ENCODE data around the gene NDUFV3. TPM values are rescaled to one million over a fixed set of nuclear protein-coding genes. Genes with fewer than 3 reads are reported as not detected.
A peak's percentile ranks its signal among the peaks of the same experiment; 100 is the strongest.

NDUFV3 gene
- 100 to 1,000 TPM in 1 of 4 donors, 10 to 100 TPM in 3; 96.4 to 109 (median 97.7) TPM for total RNA-seq

GRCh38 chr21:42892931-42893755, at the start of gene NDUFV3:
Gene NDUFV3 (plus strand): TSS chr21:42893309. CDS start chr21:42893334, 25 bp downstream.
- Histone ChIP-seq H3K4me3 (peak within 1 kb of the TSS; percentile 67 to 80 (median 74)), H3K27me3 (no peaks in the 10 kb centered on the region), H3K4me1 (peaks cover 12 to 15% of the 10 kb centered on the region in 2 donors), H3K27ac (peak within 1 kb of the TSS; percentile 87 to 95 (median 92)), H3K9me3 (no peaks in the 10 kb centered on the region), H3K36me3 (peaks cover 0 to 17% of the 10 kb centered on the region in 2 donors)
- in situ Hi-C loops (cut with MboI; ENCODE audit: low sequenced_read_pairs in 4 of 4) (loop anchor here in 1 of 4 donors (10.0 to 25.0 kb wide), 2 partner anchors 82 to 106 kb away; partner anchors contain the start of gene PKNOX1), intact Hi-C loops (cut with DNase I; ENCODE audit: low total_unique reads) (loop anchor here (1.0 to 10.0 kb wide), 3 partner anchors 14 to 81 kb away; partner anchors contain the start of genes PKNOX1 and WDR4)
- ATAC-seq (peak; percentile 90 to 92), DNase-seq (peak; percentile 99 to 100)
- peak; percentile 96 to 98 for TF ChIP-seq POLR2A (IDR thresholded peaks at IDR 0.05)
- TF ChIP-seq, protein P1, sequence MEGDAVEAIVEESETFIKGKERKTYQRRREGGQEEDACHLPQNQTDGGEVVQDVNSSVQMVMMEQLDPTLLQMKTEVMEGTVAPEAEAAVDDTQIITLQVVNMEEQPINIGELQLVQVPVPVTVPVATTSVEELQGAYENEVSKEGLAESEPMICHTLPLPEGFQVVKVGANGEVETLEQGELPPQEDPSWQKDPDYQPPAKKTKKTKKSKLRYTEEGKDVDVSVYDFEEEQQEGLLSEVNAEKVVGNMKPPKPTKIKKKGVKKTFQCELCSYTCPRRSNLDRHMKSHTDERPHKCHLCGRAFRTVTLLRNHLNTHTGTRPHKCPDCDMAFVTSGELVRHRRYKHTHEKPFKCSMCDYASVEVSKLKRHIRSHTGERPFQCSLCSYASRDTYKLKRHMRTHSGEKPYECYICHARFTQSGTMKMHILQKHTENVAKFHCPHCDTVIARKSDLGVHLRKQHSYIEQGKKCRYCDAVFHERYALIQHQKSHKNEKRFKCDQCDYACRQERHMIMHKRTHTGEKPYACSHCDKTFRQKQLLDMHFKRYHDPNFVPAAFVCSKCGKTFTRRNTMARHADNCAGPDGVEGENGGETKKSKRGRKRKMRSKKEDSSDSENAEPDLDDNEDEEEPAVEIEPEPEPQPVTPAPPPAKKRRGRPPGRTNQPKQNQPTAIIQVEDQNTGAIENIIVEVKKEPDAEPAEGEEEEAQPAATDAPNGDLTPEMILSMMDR (IDR thresholded peaks at IDR 0.05 in 4 of 5, conservative IDR thresholded peaks at IDR 0.05 in 1 of 5), result peak in 1 of 5 experiments; percentile 10

DNA sequence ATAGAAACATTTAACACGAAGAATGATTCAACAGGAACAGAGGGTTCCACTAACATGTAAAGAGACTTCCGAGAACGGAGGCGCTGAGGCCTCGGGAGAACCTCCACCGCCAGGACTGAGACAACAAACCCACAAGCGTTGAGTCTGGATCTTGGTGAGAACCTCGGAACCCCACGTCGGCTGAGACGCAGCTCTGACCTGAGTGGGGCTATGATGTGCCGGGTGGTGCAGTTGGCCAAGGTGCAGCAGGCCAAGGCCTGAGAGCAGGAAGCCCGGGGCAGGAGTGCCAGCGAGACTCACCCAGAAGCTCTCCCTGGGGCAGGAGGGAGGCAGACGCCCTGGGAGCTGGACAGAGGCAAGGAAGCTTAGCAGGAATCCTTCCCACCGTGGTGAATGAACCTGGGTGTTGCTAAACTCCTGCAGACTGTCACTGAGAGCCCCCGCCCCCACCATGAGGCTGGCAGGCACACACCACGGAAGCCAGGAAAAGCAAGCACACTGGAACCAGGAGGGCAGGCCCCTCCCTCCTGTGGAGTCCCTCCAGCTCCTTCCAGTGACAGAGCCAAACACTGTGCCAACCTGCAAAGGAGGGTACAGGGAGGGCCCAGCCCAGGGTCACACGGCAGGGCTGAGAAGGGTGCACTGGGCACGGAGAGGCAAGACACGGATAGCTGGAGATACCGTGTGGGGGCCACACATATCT, 48.5 kb upstream of the NDUFV3 start:
- no peak for TF ChIP-seq POLR2A (IDR thresholded peaks at IDR 0.05)
- TF ChIP-seq, protein P1 (IDR thresholded peaks at IDR 0.05 in 4 of 5, conservative IDR thresholded peaks at IDR 0.05 in 1 of 5), result no peak
- intact Hi-C loops (cut with DNase I; ENCODE audit: low total_unique reads), result no loop called here
- in situ Hi-C loops (cut with MboI; ENCODE audit: low sequenced_read_pairs in 4 of 4), result no loop called here
- ATAC-seq (peak; percentile 84 to 88), DNase-seq (peak; percentile 51 to 86)
- Histone ChIP-seq H3K27ac (peak overlapping the region; percentile 22 to 64 (median 60)), H3K36me3 (peaks cover 0 to 54% of the 10 kb centered on the region in 2 donors), H3K9me3 (no peaks in the 10 kb centered on the region), H3K4me1 (peaks cover 11 to 12% of the 10 kb centered on the region in 2 donors), H3K4me3 (no peak overlapping the region), H3K27me3 (no peaks in the 10 kb centered on the region)

GRCh38 chr21:42845296-42845965, 47.7 kb upstream of the NDUFV3 start:
- Histone ChIP-seq H3K4me3 (no peak overlapping the region), H3K27ac (peak overlapping the region; percentile 6 to 64 (median 60)), H3K27me3 (no peaks in the 10 kb centered on the region), H3K4me1 (peaks cover 11 to 12% of the 10 kb centered on the region in 2 donors), H3K36me3 (peaks cover 0 to 56% of the 10 kb centered on the region in 2 donors), H3K9me3 (no peaks in the 10 kb centered on the region)
- DNase-seq, result peak in 1 of 2 donors; percentile 65
- in situ Hi-C loops (cut with MboI; ENCODE audit: low sequenced_read_pairs in 4 of 4), result no loop called here
- ATAC-seq, result peak; percentile 50 to 70
- intact Hi-C loops (cut with DNase I; ENCODE audit: low total_unique reads), result no loop called here
- TF ChIP-seq POLR2A (IDR thresholded peaks at IDR 0.05), result no peak
- TF ChIP-seq, protein P1 (IDR thresholded peaks at IDR 0.05 in 4 of 5, conservative IDR thresholded peaks at IDR 0.05 in 1 of 5), result no peak

DNA sequence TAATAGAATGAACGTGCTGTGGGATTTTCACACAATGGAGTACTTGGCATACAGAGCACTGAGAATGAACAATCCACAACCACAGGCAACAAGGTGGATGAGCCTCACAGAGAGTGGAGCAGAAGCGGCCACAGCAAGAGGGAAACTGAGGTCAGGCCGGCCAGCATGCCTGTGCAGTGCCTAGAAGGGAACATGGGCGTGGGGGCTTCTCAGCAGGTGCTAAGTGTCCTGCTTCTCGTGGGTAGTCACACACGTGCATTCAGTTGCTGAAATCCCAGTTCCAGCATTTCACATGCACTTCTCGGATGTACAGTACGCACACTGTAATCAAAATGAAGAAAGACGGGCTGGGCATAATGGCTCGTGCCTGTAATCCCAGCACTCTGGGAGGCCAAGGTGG, 46.9 kb upstream of the NDUFV3 start:
- in situ Hi-C loops (cut with MboI; ENCODE audit: low sequenced_read_pairs in 4 of 4), result no loop called here
- no peak overlapping the region for H3K4me3 ChIP-seq
- intact Hi-C loops (cut with DNase I; ENCODE audit: low total_unique reads), result no loop called here
- DNase-seq (peak in 1 of 2 donors; percentile 2), ATAC-seq (no peak)
- peaks cover 0 to 55% of the 10 kb centered on the region in 2 donors for H3K36me3 ChIP-seq
- TF ChIP-seq, protein P1 (IDR thresholded peaks at IDR 0.05 in 4 of 5, conservative IDR thresholded peaks at IDR 0.05 in 1 of 5), result no peak
- no peak for TF ChIP-seq POLR2A (IDR thresholded peaks at IDR 0.05)
- no peaks in the 10 kb centered on the region for H3K9me3 ChIP-seq
- H3K4me1 ChIP-seq, result peaks cover 11 to 12% of the 10 kb centered on the region in 2 donors
- no peak overlapping the region for H3K27ac ChIP-seq
- no peaks in the 10 kb centered on the region for H3K27me3 ChIP-seq
